GM19099 (cell line): ENCODE data around the gene ZNF700.

Experiments used
- POLR2A ChIP-seq: IDR thresholded peaks from 3 replicates; pipeline ENCODE4 v1.6.1; 2011; ENCODE audit warnings: low read depth; ENCODE audit not compliant: insufficient read length; ENCODE audit errors: extremely low read depth

ZNF700 gene

DNA sequence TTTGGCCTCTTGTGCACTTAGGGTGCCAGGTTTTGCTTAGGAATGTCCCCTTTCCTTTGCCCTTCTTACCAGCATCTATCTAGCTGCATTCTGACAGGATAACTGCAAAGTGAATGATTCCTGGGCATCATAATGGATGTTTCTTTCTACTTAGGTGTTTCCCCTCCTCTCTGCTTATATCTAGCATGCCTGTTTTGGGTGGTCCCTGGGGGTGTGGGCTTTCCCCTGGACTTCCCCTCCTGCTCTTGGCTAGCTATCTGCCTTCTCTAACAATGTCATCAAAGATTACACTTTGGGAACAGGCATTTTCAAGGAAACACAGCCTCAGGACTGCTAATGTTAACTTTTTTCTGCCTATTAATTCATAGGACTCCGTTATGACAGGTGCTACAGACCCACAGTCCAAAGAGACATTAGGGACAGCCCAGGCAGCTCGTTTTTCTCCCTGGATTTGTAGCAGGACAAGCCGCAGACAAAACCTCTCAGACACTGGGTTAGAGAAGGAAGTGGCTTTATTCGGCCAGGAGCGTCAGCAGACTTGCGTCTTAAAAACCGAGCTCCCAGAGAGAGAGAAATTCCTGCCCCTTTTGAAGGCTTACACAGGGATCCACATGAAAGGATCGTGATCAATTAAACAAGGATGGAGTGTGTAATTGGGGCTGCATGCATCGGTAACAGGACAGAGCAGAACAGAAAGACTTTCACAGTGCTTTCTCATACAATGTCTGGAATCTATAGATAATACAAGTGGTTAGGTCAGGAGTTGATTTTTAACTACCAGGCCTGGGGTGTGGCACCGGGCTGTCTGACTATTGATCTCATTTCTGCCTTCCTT, 17.3 kb downstream of the ZNF700 start:
- TF ChIP-seq POLR2A, result no peak

DNA sequence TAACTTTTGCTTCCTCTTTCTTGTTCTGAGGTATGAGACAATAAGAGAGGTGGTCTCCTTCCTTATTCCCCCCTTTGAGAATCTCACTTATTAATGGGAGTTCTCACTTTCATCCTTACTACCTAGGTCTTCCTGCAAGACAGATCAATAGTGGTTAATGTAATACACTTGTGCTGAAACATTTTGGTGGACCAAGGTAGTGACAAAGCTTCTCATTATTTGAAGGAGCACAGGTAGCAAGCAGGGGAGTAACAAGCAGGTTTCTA, 17.9 kb downstream of the ZNF700 start:
- TF ChIP-seq POLR2A, result no peak

DNA sequence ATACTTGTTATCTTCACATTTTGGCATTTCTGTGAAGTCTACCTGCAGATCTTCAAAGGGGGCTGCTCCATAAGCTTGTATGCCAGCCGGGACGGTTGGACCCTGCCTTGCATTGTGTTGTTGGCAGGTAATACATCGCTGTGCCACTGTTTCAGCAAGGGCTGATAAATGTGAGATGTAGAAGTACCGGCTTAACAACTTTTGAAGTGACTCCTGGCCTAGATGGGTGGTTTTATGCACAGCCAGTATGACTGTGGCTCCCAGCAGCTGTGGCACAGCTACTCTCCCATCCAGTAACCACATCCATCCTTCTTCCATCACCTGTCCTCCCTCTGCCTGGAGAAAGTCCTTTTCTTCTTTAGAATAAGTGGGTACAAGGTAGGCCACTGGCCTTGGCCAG, 19.7 kb downstream of the ZNF700 start:
- no peak for TF ChIP-seq POLR2A

DNA sequence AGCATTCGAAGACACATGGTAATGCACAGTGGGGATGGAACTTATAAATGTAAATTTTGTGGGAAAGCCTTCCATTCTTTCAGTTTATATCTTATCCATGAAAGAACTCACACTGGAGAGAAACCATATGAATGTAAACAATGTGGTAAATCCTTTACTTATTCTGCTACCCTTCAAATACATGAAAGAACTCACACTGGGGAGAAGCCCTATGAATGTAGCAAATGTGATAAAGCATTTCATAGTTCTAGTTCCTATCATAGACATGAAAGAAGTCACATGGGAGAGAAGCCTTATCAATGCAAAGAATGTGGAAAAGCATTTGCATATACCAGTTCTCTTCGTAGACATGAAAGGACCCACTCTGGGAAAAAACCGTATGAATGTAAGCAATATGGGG, 23.7 kb downstream of the ZNF700 start:
- TF ChIP-seq POLR2A, result no peak

DNA sequence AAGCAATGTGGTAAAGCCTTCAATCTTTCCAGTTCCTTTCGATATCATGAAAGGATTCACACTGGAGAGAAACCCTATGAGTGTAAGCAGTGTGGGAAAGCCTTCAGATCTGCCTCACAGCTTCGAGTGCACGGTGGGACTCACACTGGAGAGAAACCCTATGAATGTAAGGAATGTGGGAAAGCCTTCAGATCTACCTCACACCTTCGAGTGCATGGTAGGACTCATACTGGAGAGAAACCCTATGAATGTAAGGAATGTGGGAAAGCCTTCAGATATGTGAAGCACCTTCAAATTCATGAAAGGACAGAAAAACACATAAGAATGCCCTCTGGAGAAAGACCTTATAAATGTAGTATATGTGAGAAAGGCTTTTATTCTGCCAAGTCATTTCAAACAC, 24.3 kb downstream of the ZNF700 start:
- TF ChIP-seq POLR2A, result no peak

DNA sequence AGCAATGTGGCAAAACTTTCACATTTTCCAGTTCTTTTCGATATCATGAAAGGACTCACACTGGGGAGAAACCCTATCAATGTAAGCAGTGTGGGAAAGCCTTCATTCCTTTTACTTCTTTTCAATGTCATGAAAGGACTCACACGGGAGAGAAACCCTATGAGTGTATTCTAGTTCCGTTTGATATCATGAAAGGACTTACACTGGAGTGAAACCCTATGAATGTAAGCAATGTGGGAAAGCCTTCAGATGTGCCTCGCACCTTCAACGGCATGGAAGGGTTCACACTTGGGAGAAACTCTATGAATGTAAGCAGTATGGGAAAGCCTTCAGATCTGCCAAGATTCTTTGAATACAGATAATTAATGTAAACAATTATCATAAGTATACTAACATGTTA, 25.4 kb downstream of the ZNF700 start:
- no peak for TF ChIP-seq POLR2A

DNA sequence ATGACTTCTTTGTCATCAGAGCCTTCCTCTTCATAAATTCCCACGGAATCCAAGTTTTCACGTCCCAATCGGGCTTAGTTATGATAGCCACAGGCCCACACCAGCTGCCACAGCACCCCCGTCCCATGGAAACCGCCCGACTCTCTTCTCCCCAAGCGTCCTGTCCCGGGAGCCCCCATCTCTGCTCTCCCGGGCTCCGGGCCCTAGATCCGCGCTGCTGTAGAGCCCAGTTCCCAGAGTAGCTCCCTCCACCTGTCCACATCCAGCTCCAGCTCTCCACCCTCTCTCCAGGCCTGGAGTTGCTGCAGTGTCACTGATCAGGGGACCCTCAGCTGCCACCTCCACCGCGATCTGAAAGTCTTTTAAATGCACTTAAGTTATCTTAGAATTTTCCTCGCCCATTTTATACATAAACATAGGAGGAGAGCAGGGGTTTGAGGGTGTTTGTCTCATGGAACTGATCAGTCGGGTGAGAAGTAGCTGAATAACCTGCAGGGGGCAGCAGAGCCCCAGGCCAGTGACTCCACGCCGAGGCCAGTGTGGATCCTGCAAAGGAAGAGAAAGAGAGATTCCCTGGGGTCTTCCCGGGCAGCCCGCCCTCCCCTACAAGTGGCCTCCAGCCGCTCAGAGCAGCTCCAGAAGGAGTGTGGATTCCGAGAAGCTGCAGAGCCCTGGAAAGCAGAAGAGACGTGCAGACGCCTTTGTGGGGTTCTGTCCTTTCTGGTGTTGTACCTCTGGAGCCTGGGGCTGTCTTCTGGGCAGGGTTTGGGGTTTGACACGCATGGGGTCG, 38.9 kb downstream of the ZNF700 start:
- no peak for TF ChIP-seq POLR2A

DNA sequence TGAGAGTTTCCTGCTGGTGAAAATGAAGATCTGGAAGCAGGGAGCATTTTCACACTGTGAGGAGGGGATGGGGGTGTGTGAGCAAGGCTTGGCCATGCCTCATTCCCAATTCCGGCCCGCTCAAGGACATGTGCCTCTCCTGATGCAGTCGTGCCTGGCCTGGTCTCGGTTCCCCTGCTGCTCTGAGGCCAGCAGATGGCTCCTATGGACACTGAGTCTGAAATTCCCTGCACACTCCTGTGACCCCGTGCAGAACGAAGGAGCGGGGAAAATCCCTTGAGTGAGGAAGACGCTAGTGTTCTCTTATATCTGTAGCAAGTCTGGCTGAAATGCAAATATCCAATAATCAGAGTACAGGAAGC, 39.6 kb downstream of the ZNF700 start:
- TF ChIP-seq POLR2A, result no peak

DNA sequence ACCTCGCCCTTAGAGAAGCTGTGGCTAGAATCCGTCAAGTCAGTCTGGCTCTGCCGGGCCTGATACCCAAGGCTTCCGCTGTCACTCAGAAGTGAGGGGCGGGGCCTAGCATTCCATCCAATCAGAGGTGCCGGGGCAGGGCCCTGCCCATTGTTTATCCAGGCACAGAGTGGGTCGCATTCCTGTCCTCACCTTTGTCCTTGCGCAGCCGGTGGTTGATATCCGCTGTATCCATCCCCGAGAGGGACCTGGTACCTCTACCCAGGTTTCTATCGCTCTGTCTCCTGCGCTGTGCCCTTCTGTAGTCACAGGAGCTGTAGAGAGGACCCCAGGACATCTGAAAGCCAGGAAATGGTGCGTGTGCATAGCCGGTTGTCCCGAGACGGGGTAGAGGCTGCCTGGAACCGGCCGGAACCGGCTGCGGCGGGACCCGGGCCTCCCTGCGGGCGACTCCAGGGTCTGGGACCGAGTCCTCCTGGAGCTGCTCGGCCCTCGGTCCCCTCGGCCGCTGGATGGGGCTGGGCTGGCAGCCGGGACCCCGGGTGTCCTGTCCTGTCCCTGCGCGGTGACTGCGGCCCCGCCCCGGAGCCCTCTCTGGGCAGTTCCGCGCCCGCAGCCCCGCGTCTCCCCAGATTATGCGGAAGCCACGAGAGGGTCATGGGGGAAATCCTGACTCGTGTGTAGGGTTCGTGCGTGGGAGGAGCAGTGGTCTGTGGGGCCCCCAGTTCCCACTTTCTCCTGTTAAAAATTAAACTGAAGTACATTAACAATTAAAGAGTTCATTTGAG, 40.1 kb downstream of the ZNF700 start, which contains the start of gene ZNF763:
TSS of gene ZNF763 (plus strand) at position 183 of the 788 bp plus-strand sequence. CDS start at position 352, 169 bp downstream.
- peak; percentile 66 for TF ChIP-seq POLR2A

DNA sequence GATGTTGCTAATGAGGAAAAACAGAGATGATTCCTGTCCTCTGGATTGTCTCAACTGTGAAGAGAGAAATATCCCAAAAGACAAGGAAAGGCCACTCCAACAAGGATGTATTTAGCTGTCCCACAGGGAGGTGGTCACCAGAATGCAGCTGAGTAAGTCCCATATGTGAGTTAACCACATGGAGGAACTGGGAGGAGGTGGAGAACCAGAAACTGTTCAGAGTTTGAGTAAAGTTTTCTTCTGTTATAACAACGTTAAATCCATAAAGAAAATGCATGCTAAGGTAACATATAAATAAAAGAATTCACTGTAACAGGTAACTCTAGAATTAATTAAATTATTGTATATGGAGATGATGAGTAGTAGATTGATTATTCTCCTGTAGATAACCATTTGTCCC, 45.3 kb downstream of the ZNF700 start:
- TF ChIP-seq POLR2A, result no peak

DNA sequence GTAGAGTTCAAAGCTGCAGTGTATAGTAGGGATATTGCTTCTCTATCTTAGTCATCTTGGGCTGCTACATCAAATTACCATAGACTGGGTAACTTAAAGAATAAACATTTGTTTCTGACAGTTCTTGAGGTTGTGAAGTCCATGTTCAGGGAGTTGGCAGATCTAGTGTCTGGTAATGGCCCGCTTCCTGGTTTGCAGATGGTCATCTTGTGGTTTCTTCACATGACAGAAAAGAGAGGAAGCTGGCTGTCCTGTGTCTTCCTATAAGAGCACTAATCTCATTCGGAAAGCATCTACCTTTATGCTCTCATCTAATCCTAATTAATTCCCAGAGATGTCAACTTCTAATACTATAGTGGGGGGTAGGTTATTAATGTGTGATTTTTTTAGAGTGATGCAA, 46.1 kb downstream of the ZNF700 start:
- TF ChIP-seq POLR2A, result no peak

DNA sequence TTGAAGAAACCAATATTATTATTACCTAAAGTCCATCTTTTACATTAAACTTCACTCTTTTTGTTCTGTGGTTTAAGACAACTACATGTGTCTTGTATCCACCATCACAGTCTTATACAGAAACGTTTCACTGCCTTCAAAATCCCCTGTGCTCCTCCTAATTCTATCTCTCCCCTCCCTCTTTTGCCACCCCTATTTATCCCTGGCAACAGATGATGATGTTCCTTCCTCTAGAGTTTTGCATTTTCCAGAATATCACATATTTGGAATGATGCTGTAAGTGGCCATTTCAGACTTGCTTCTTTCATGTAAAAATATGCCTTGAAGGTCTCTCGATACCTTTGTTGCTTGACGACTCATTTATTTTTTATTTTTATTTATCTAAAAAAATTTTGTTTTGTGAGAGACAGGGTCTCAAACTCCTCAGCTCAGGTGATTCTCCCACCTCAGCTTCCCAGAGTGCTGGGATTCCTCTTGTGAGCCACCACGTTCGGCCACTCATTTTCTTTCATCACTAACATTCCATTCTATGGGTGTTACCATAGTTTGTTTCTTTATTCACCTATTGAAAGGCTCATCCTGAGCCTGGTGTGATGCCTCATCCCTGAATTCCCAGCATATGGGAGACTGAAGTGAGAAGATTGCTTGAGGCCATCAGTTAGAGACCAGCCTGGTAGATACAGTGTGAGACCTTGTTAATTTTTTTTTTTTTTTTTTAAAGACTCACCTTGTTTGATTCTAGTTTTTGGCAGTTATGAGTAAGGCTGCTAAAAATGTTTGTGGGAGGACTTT, 48.3 kb downstream of the ZNF700 start:
- TF ChIP-seq POLR2A, result no peak

DNA sequence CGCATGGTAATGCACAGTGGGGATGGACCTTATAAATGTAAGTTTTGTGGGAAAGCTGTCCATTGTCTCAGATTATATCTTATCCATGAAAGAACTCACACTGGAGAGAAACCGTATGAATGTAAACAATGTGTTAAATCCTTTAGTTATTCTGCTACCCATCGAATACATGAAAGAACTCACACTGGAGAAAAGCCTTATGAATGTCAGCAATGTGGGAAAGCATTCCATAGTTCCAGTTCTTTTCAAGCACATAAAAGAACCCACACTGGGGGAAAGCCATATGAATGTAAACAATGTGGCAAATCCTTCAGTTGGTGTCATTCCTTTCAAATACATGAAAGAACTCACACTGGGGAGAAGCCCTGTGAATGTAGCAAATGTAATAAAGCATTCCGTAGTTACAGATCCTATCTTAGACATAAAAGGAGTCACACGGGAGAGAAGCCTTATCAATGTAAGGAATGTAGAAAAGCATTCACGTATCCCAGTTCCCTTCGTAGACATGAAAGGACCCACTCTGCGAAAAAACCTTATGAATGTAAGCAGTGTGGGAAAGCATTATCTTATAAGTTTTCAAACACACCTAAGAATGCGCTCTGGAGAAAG, 53.7 kb downstream of the ZNF700 start:
- TF ChIP-seq POLR2A, result no peak

DNA sequence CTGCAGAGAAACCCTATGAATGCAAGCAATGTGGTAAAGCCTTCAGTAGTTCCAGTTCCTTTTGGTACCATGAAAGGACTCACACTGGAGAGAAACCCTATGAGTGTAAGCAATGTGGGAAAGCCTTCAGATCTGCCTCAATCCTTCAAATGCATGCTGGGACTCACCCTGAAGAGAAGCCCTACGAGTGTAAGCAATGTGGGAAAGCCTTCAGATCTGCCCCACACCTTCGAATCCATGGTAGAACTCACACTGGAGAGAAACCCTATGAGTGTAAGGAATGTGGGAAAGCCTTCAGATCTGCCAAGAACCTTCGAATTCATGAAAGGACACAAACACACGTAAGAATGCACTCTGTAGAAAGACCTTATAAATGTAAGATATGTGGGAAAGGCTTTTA, 54.6 kb downstream of the ZNF700 start:
- no peak for TF ChIP-seq POLR2A
